ENCODE data around the gene PSMD11.

GRCh38 chr17:32446949-32447348 is 2.6 kb downstream of the PSMD11 start:
- TF ChIP-seq POLR2A (IDR thresholded peaks at IDR 0.05): no peak
- no peak for TF ChIP-seq CTCF (IDR thresholded peaks at IDR 0.05)

Data from right lobe of liver (tissue), 4 donors.